GM12878 (cell line): Measurements from ENCODE around the gene ATG13.

Experiments used
- CTCF ChIP-seq, 3 experiments: IDR thresholded peaks in 2 of 3; conservative IDR thresholded peaks in 1 of 3; 2 replicates each; pipeline ENCODE4 v1.5.1; 2011; ENCODE audit warnings: low read depth in 3 of 3, low read length in 3 of 3, mild to moderate bottlenecking in 3 of 3, control low read depth in 2 of 3, moderate library complexity in 2 of 3, inconsistent platforms in 1 of 3, mixed read lengths in 1 of 3; ENCODE audit not compliant: control insufficient read depth in 2 of 3, insufficient read depth in 1 of 3; ENCODE audit errors: extremely low read depth in 1 of 3
- POLR2A ChIP-seq: IDR thresholded peaks from 2 replicates; pipeline ENCODE4 v1.6.1; 2011; ENCODE audit warnings: low read depth, mild to moderate bottlenecking, low read length
- YBX1 ChIP-seq: fragments of 450-650 bp; IDR thresholded peaks from 2 replicates; pipeline ENCODE4 v1.6.1; 2016; ENCODE audit warnings: antibody characterized with exemption

- TF ChIP-seq YBX1 (no peak), POLR2A (no peak), CTCF (IDR thresholded peaks at IDR 0.05 in 2 of 3, conservative IDR thresholded peaks at IDR 0.05 in 1 of 3; ENCODE audit: control insufficient read depth in 2 of 3, extremely low read depth in 1 of 3, insufficient read depth in 1 of 3, low read depth in 3 of 3, low read length in 3 of 3) (no peak)
Measured at GRCh38 chr11:46631676-46632075, 14.3 kb downstream of the ATG13 start.
